Glomerular visceral epithelial cell (primary cell): ENCODE data around the gene NDFIP1.
"Not testable (repeated sequence)": the region's sequence is repeated elsewhere in the genome, so short reads cannot be mapped to it uniquely, and the experiment has no call there.

Experiments used
- DNase-seq: peaks from one replicate; pipeline ENCODE4 v3.0.0-alpha.2; 2016; ENCODE audit errors: extremely low spot score

The NDFIP1 gene

DNA sequence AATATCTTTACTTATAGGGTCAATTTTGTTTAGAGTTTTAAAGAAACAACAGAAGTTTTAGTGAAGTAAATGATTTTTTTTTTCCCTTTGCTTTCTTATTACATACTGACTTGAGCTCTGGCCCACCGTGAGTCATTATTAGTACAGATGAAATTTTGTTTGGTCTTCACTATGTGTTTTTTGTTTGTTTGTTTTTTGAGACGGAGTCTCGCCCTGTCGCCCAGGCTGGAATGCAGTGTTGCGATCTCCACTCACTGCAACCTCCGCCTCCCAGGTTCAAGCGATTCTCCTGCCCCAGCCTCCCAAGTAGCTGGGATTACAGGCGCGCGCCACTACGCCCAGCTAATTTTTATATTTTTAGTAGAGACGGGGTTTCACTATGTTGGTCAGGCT is 45.9 kb downstream of the NDFIP1 start:
- DNase-seq = not testable (repeated sequence)

DNA sequence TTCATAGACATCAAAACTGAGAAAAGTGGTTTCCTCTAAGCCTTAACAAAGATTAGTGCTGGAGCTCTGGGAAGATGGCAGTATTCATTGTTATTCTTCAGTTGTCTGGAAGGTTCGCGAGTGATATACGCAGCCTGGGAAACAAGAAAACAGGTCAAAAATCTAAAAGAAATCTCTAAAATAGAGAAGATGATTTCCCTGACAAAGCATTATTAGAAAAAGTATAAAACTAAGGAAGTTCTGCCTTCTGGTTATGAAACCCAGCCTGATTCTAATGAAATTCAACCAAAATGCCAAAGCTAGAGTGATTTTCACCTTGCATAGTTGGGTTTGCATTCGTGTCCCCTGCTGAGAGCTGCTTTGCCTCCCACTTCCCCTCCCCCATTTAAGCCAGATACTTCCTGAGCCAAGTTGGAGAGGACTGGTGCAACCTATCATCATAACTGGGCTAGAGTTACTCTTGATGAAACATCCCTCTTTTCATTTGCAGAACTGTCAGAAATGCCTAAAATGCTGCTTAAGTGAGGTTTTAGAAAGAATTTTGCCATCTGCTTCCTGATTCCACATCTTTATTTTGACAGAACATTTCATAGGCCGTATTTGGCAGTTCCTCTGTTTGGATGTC is 48.4 kb downstream of the NDFIP1 start:
- no peak for DNase-seq

DNA sequence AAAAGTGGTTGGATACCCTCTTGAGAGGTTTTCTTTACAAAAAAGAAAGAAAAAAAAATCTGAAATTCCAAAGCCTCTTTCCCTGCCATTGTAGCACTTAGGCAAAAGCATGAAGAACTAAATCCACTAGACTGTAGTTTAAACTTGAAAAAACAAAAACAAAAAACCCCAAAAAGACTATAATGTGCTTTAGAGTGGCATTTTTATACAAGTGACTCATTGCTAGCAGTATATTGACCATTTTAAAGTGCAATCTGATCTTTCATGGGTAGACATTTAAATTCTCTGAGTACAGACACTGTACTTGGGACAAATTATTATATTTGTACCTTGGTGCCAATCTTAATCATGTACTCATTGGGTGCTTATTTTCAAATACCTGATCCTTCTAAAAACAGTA is 50.8 kb downstream of the NDFIP1 start:
- DNase-seq = no peak

DNA sequence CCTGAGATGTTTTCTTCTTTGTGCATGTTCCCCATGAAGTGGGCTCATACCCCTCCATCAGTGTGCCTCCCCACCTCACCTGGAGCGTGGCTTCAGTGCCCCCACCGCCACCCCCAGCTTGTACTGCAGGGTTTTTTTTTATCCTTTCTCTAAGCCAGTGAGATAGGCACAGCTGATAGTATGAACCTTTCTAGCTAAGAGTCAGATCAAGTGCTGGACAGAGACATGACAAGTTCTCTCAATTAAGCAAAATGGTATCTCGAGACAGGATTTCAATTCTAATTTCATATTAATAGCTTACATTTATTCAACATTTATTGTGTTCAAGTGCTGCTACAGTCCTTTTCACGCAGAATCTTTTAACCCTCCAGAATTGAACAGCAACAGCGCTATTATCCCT is 55.7 kb downstream of the NDFIP1 start:
- no peak for DNase-seq

DNA sequence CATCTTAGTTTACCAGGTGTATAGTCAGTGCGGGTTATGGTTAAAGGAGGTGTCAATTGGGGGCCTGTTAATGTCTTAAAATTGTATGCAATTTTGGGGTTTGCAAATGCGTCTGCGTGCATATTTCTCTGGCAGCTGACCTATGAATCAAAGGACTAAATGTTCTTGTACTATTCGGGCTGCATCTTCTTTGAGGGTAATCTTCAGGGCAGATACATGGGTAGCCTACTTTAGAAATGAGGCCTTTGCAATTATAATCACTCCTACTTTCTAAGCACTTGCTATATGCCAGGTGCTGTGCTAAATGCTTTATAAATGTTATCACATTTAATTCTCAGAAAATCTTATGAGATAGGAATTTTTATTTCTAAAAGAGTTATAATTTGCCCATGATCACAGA is 58.2 kb downstream of the NDFIP1 start:
- DNase-seq = no peak

DNA sequence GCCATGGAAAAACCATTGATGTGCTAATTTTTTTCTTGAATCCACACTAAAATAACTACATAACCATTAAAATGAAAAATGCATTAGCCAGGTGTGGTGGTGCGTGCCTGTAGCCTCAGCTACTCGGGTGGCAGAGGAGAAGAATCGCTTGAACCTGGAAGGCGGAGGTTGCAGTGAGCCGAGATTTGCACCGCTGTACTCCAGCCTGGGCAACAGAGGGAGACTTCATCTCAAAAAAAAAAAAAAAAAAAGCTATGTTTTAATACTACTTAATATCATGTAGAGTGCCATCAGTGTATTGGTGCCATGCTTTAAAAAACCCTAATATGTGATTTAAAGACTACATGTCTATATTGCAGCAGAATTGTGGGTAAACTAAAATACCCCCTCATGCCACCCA is 58.9 kb downstream of the NDFIP1 start:
- DNase-seq = no peak

DNA sequence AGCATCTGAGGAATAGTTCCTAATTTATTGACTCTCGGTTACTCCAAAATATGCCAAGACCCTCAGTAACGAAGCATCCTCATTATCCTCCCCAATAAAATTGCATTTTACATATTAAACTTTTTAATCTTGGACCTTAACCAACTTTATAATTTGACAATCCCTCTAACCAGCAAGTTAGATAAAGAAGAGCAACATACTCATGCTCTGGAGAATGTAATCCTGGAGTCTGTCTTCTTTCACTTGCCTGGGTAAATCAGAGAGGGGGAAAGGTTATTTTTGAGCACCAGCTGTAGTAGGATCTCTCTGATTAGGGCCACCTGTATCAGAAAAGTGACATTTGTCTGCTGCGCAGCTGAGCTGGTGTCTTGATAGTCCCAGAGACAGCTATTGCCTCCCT is 59.8 kb downstream of the NDFIP1 start:
- DNase-seq = no peak

DNA sequence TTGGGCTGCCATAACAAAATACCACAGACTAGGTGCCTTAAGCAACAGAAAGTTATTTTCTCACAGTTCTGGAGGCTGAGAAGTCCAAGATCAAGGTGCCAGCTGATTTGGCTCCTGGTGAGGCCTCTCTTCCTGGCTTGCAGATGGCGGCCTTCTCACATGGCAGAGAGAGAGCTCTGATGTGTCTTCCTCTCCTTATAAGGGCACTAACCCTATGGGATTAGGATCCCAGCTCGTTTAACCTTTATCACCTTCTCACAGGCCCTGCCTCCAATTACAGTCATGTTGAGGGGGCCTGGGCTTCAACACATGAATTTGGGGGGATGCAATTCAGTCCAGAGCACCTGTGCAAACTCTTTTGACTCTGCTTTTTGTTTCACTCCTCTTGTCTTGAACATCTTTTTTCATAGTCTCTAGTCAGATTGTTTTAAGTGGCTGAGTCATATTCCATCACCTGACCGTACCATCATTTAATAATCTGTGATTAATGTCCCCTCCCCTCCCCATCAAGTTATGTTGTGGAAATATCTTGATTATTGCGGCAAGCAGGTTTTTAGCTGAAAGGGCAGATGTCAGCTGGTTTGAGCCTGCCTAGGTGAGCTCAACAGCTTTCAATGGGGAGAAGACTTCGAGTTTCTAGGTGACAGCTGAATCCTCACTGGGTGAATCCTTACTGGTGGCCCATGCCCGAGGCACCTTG is 61.8 kb downstream of the NDFIP1 start:
- no peak for DNase-seq

DNA sequence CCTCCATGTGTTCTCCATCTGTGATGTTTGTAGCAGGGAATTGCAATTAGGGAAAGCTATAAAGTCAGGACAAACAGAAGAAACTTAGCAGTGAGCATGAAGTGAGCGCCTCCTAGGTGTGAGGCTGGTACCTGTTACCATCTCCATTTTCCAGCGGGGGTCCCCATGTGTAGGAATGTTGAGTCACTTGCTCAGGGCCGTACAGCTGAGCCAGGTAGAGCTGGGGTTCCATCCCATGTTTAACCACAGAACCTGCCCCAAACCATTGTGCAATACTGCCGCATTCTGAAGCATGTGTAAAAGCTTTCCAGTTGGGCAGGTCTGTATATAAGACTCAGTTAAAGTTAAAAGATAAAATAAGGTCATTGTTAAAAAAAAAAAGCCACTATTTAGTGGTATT is 62.7 kb downstream of the NDFIP1 start:
- DNase-seq = no peak

DNA sequence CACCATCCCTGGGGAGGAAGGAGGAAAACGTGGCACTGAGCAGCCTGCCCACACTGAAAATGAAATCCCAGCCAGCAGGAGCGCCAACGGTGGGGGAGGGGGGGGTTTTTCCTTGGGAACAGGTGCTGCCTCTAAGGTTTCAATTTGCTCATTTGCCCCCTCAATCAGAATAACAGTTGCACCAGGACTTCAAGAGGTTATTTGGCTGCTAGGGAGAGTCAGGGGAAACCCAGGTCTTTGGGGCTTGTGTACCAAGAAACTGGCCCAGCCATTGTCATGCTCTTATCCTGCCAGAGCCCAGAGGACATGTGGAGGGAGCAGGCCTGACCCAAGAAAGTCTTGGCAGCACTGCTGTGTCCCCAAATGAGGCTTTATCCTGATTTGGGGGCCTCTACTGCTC is 66.5 kb downstream of the NDFIP1 start:
- DNase-seq = no peak

DNA sequence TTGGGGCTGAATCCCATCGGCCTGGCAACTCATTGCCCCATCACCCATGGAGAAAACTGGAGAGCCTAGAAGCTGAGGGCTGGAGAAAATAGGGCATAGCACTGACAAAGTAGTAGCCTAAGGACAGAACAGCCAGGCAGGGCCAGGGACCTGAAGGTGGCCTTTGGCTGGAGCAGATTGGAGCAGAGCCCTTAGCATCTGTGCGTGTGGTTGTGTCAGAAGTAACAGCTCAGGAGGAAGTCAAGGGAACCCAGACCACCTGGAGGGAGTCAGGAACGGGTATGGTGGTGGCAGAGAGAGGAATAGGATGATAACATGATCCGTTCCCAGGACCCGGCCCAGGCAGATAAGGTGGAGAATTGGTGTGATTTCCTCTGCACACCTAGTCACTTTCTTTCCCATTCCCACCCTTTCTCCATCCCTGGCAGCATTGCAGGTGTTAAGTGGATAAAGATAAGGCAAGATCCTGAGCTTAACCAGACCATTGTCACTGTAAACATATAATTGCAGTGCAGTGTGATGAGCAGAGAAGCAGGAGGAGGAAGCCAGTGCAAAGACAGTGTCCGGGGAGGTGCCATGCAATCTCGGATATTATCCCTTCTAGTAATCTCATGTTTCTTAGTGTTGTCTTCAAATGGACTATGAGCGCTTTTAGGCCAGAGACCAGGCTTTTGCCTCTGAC is 67.0 kb downstream of the NDFIP1 start:
- DNase-seq = no peak

DNA sequence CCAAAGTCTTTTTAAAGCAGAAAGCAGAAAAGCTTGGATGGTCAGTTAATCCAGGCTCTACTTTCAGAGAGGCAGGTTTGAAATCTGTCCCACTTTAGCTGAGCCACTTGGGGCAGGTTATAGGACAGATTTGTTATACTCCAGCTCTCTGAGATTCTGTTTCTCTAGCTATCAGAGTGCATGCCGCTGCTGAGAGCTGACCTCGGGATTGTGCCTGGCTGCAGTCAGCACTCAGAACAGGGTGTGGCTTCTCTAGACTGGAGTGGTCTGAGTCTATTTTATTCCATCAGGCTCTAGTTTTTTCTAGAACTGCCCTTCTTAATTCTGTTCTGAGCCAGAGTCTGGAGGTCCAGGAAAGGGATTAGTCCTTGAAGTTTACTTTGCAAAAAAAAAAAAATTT is 67.7 kb downstream of the NDFIP1 start:
- no peak for DNase-seq

DNA sequence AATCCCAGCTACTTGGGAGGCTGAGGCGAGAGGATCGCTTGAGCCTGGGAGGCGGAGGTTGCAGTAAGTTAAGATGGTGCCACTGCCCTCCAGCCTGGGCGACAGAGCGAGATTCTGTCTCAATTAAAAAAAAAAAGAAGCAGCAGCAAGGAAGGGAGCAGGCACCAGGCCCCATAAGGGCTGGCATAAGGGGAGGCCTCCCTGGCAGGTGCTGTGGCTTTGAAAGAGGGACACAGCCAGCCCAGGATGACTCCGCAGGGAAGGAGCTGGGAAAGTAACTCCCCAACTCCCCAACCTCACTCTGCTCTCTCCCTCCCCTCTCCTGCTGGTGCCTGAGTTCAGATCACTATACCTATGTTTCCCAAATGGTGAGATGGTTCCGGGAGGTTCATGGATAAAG is 70.1 kb downstream of the NDFIP1 start:
- no peak for DNase-seq

DNA sequence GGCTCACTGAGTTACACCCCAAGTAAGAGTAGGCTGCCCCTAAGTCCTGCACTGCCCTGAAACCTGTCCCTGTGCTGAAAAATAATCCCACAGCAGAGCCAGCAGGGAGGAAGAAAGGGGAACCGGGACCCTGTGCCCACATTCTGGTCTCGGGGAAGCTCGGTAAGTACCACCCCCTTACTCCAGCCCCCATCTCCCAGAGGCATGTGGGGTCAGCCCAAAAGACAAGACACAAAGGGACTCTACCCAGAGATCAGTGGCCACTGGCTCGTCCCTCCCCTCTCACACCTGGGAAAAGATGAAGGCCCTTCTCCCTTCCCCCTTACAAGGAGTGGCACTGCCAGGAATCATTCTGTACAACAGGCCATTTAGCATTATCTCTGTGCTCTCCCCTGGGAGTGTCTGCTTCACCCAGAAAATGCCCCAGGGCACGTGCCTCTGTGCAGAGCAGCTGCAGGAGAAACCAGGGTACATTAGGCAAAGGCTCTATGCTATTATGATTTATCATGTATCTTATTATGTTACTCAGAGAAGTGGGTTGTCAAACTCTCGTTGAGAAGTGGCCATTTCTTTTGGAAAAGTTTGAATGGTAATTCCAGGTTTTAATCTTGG is 71.3 kb downstream of the NDFIP1 start:
- no peak for DNase-seq

DNA sequence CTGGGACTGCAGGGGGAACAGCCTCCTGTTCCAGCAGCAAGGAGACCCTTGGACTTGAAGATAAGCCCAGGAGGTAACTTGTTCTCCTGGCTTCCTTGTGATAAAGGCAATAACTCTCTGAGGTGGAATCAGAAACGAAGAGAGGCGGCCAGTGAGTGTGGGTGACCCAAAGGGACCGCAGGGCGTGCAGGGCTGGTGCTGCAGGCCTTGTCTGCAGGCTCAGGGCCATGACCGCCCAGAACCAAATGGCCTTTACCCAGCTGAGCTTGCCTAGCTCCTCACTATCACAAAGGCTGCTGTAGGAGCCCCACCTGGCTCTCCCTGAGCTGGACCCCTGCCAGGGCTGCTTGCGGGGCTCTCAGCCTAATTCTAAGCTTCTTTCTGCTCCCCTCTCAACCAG is 72.5 kb downstream of the NDFIP1 start:
- no peak for DNase-seq

DNA sequence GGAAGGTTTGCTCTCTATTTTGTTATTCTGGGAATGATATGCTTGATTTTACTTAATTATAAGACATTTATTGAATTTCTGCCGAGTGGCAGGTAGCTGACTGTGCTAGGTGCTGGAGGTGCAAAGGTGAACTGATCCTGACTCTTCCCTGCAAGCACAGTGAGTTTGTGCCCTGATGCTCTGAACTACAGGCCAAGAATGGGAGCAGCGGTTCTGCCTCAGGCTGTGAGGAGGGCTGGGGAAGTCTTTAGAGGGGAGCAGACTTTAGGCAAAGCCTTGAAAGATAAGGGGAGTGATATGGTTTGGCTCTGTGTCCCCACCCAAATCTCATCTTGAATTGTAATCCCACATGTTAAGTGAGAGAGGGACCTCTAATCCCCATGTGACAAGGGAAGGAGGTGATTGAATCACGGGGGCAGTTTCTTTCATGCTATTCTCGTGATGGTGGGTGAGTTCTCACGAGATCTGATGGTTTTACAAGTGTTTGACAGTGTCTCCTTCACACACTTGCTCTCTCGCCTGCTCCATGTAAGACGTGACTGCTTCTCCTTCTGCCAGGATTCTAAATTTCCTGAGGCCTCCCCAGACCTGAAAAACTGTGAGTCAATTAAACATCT is 73.1 kb downstream of the NDFIP1 start:
- DNase-seq = no peak

DNA sequence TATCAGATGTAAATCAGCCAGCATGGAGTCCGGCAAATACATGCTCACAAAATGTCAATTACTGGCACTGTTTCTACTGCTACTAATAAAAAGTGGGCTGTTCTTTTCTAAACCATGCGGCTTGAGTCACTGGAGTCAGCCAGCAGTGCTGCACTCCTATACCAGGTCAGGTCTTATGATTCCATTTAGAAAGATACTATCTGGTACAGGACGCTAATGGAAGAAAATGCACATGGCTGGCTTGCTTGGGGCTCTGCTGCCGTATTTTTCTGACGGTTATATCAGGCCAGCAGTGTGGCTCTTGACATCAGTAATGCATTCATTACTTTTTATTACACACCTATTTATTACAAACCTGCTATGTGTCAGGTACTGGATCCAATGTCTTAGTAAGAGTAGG is 74.3 kb downstream of the NDFIP1 start:
- DNase-seq = no peak

DNA sequence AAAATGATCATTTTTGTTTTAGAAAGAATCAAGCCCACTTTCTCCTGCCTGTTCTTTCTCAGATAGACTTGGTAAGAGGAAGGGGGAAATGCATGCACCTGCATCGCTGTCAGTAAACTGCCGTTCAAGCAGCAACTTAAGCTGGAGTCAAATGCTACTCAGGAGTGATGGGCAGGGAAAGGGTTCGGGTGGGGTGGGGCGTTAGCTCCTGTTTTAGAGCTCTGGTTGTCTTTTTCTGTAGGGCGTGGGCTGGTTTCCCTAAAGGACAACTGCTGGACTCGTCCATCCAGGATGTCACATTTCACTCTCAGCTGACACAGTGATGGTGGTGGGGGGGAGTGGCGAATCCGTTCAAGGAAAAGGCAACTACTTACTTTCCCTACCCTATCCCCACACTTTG is 75.0 kb downstream of the NDFIP1 start:
- no peak for DNase-seq

DNA sequence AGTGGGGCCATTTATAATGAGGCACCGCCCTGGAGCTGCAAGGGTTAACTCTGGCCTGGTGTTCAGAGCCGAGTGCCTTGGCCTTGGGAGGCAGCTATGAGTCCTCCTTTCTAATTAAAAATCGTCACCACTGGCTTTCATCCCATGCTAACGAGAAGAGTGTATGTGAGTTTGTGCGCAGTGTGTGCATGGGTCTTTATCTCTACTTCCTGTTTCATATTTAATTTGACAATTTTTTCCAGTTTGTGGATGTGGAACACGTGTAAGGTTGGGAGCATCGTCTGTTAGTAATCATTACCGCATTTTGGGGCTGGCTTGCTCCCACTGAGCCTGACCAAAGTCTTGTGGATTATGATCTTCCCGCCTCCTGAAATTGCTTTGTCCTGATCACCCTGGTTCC is 76.4 kb downstream of the NDFIP1 start:
- no peak for DNase-seq

DNA sequence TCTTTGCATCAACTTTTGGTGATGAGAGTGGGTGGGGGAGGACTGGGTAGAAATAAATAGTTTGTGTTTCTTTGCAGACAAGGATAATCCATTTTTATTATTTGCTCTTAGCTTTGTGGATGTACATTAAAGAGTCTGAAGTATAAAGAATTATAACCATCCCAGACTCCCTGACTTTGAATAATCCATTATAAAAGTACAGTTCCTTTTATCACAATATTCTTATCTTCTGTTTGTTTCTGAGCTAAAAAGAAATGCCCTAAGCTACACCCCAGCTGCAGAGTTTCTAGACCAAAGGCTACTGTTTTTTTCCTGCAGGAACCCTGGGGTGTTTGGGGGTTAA is 77.9 kb downstream of the NDFIP1 start:
- no peak for DNase-seq

DNA sequence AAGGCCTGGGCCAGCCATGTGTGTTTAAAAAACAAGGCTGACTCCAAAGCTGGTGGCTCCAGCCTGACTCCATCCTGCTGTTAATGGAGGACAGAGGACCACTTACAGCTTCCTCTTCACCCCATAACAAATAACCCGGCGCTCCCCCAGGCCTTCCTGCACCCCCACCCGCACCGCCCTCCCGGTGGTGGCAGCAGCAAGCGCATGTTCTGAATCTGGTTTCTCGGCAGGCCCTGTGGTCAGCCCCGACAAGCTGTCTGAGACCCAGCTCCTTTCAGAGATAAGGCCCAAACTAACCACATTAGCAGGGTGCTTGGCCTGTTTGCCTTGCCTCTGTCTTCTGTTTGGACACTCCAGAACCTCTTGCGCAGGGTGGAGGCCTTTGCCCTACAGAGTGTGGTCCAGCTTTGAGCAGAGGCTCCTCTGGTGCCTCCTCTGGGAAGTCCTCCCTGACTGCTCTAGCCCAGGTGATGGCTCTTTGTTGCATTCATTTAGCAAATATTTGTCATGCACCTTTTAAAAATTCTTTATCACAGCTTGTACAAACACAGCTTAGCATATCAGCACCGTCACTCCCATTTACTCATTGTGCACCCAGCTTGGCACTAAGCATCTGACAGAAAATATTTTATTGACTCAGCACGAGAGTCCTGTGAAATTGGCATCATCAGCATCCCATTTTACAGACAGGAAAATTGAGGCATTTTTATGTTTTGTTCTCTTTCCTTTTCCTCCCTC is 78.4 kb downstream of the NDFIP1 start:
- no peak for DNase-seq

DNA sequence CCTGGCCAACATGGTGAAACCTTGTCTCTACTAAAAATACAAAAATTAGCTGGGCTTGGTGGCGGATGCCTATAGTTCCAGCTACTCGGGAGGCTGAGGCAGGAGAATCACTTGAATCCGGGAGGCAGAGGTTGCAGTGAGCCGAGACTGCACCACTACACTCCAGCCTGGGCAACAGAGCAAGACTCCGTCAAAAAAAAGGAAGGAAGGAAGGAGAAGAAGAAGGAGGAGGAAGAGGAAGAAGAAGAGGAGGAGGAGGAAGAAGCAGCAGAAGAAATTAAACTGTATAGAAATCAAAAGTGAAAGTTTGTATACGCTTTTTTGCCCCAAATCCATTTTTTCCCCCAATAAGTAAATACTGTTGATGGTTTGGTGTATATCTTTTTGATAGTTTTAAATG is 80.1 kb downstream of the NDFIP1 start:
- not testable (repeated sequence) for DNase-seq
